Measurements from ENCODE around the gene KBTBD4. TPM values are rescaled to one million over a fixed set of nuclear protein-coding genes. Genes with fewer than 3 reads are reported as not detected.

Gene KBTBD4
- total and polyA plus RNA-seq, 2 donors (not counting 1 experiment from before 2014, with no cell fraction given) = 8.6 to 20.3 TPM

- ChIA-PET CTCF (no interaction called here), POLR2A (no interaction called here)
- Histone ChIP-seq H3K9me3 (ENCODE audit: control extremely low read depth in 1 of 3, control insufficient read depth in 2 of 3, insufficient read depth in 1 of 3, low read length in 2 of 3) (no peaks in the 10 kb centered on the region), H3K4me3 (ENCODE audit: control extremely low read depth in 1 of 5, extremely low read depth in 1 of 5, insufficient read depth in 1 of 5, low read depth in 2 of 5, low read length in 4 of 5) (no peak overlapping the region), H3K9ac (ENCODE audit: low read length) (no peak overlapping the region), H3K27ac (ENCODE audit: low read length in 2 of 2) (no peak overlapping the region), H3K4me1 (ENCODE audit: control insufficient read depth in 2 of 2, insufficient read depth in 2 of 2, low read length in 2 of 2) (peaks cover 15% of the 10 kb centered on the region in 2 donors), H3K4me2 (replicated peaks; ENCODE audit: low read depth, low read length, poor library complexity, severe bottlenecking) (no peak overlapping the region), H3K27me3 (replicated peaks in 1 of 4; ENCODE audit: control extremely low read depth in 1 of 4, control insufficient read depth in 3 of 4, insufficient read depth in 4 of 4, low read length in 3 of 4) (peaks cover 0 to 35% (median 20%) of the 10 kb centered on the region in 4 experiments), H4K20me1 (ENCODE audit: control insufficient read depth, insufficient read depth, low read length, poor library complexity, severe bottlenecking) (no peaks in the 10 kb centered on the region), H3K79me2 (ENCODE audit: control insufficient read depth, insufficient read depth, low read length) (no peaks in the 10 kb centered on the region), H3K36me3 (replicated peaks in 1 of 2; ENCODE audit: control extremely low read depth in 1 of 2, control insufficient read depth in 1 of 2, extremely low read depth in 1 of 2, insufficient read depth in 2 of 2, low read length in 1 of 2) (peaks cover 0 to 5% of the 10 kb centered on the region in 2 experiments), H2AFZ (ENCODE audit: insufficient read depth, low read depth, low read length, poor library complexity, severe bottlenecking) (no peak overlapping the region)
- DNase-seq (no peak), ATAC-seq (ENCODE audit: low read depth) (no peak)
- intact Hi-C loops (cut with micrococcal nuclease) = no loop called here
- Mint-ChIP-seq H3K4me1 (peaks cover 9% of the 10 kb centered on the region), H3K27me3 (peaks cover 29% of the 10 kb centered on the region), H3K4me3 (no peak overlapping the region), H3K27ac (no peak overlapping the region), H3K9me3 (ENCODE audit: insufficient read depth) (no peaks in the 10 kb centered on the region)
- no peak for TF ChIP-seq CTCF (IDR thresholded peaks at IDR 0.05)
- no peak for TF ChIP-seq EZH2 (IDR thresholded peaks at IDR 0.05; ENCODE audit: borderline replicate concordance, insufficient read depth, low read depth, low read length, poor library complexity, severe bottlenecking)
- 96% methylated on average over 110 of the region's 122 CpGs for WGBS (ENCODE audit: insufficient coverage)
Observed at GRCh38 chr11:47589977-47590861, 11.4 kb upstream of the KBTBD4 start.

GRCh38 chr11:47589584-47589976, 10.8 kb upstream of the KBTBD4 start:
- peaks cover 15% of the 10 kb centered on the region in 2 donors for H3K4me1 ChIP-seq (ENCODE audit: control insufficient read depth in 2 of 2, insufficient read depth in 2 of 2, low read length in 2 of 2)
- ATAC-seq (ENCODE audit: low read depth) = no peak
- intact Hi-C loops (cut with micrococcal nuclease) = no loop called here
- Mint-ChIP-seq H3K27ac (no peak overlapping the region), H3K9me3 (ENCODE audit: insufficient read depth) (no peaks in the 10 kb centered on the region), H3K27me3 (peaks cover 22% of the 10 kb centered on the region), H3K4me3 (no peak overlapping the region), H3K4me1 (peaks cover 9% of the 10 kb centered on the region)
- TF ChIP-seq CTCF (IDR thresholded peaks at IDR 0.05) (no peak), EZH2 (IDR thresholded peaks at IDR 0.05; ENCODE audit: borderline replicate concordance, insufficient read depth, low read depth, low read length, poor library complexity, severe bottlenecking) (no peak)
- H3K36me3 ChIP-seq (replicated peaks in 1 of 2; ENCODE audit: control extremely low read depth in 1 of 2, control insufficient read depth in 1 of 2, extremely low read depth in 1 of 2, insufficient read depth in 2 of 2, low read length in 1 of 2) = peaks cover 0 to 8% of the 10 kb centered on the region in 2 experiments
- H3K4me2 ChIP-seq (replicated peaks; ENCODE audit: low read depth, low read length, poor library complexity, severe bottlenecking) = no peak overlapping the region
- ChIA-PET POLR2A (no interaction called here), CTCF (no interaction called here)
- H3K9me3 ChIP-seq (ENCODE audit: control extremely low read depth in 1 of 3, control insufficient read depth in 2 of 3, insufficient read depth in 1 of 3, low read length in 2 of 3) = no peaks in the 10 kb centered on the region
- H3K27me3 ChIP-seq (replicated peaks in 1 of 4; ENCODE audit: control extremely low read depth in 1 of 4, control insufficient read depth in 3 of 4, insufficient read depth in 4 of 4, low read length in 3 of 4) = peaks cover 0 to 28% (median 17%) of the 10 kb centered on the region in 4 experiments
- H3K9ac ChIP-seq (ENCODE audit: low read length) = no peak overlapping the region
- no peaks in the 10 kb centered on the region for H3K79me2 ChIP-seq (ENCODE audit: control insufficient read depth, insufficient read depth, low read length)
- H3K27ac ChIP-seq (ENCODE audit: low read length in 2 of 2) = no peak overlapping the region
- no peaks in the 10 kb centered on the region for H4K20me1 ChIP-seq (ENCODE audit: control insufficient read depth, insufficient read depth, low read length, poor library complexity, severe bottlenecking)
- WGBS (ENCODE audit: insufficient coverage) = 97% methylated on average over 49 of the region's 51 CpGs
- no peak overlapping the region for H2AFZ ChIP-seq (ENCODE audit: insufficient read depth, low read depth, low read length, poor library complexity, severe bottlenecking)
- DNase-seq = no peak
- H3K4me3 ChIP-seq (ENCODE audit: control extremely low read depth in 1 of 5, extremely low read depth in 1 of 5, insufficient read depth in 1 of 5, low read depth in 2 of 5, low read length in 4 of 5) = no peak overlapping the region

All from B cell (primary cell).